Activated naive CD8-positive, alpha-beta T cell treated with anti-CD3 and anti-CD28 coated beads for 36 hours (primary cell): ENCODE data around the gene ATF1. TPM values are rescaled to one million over a fixed set of nuclear protein-coding genes. Genes with fewer than 3 reads are reported as not detected.
"Not testable (repeated sequence)": the region's sequence is repeated elsewhere in the genome, so short reads cannot be mapped to it uniquely, and the experiment has no call there.

Source experiments
- DNase-seq: peaks from one replicate; pipeline ENCODE4 v3.0.0; 2021
- H3K27ac Mint-ChIP-seq: one replicate; pipeline ENCODE4 v1.8.0; 2022; ENCODE audit warnings: mild to moderate bottlenecking, moderate library complexity, mixed read lengths
- H3K27me3 Mint-ChIP-seq: one replicate; pipeline ENCODE4 v1.8.0; 2022; ENCODE audit warnings: mild to moderate bottlenecking, mixed read lengths
- H3K36me3 Mint-ChIP-seq: one replicate; pipeline ENCODE4 v1.8.0; 2021; ENCODE audit warnings: mild to moderate bottlenecking, mixed read lengths
- H3K4me1 Mint-ChIP-seq: one replicate; pipeline ENCODE4 v1.8.0; 2021; ENCODE audit warnings: mixed read lengths
- H3K4me3 Mint-ChIP-seq: one replicate; pipeline ENCODE4 v1.8.0; 2022; ENCODE audit warnings: mild to moderate bottlenecking, moderate library complexity, mixed read lengths
- H3K9me3 Mint-ChIP-seq: one replicate; pipeline ENCODE4 v1.8.0; 2022; ENCODE audit warnings: mixed read lengths
- total RNA-seq, 2 experiments: library from RNA; stranded (reverse); gene quantifications; one replicate each; pipeline ENCODE4 v1.2.3, GENCODE V29; 2021

Gene ATF1
- total RNA-seq, 2 experiments from 2014 or later: 57.4 to 58.5 TPM

- no peak for DNase-seq
- no peak overlapping the region for H3K27ac Mint-ChIP-seq
- H3K36me3 Mint-ChIP-seq: no peaks in the 10 kb centered on the region
- peaks cover 9% of the 10 kb centered on the region for H3K27me3 Mint-ChIP-seq
- H3K4me3 Mint-ChIP-seq: no peak overlapping the region
- H3K9me3 Mint-ChIP-seq: peaks cover 2% of the 10 kb centered on the region
- H3K4me1 Mint-ChIP-seq: no peaks in the 10 kb centered on the region
These were observed 85.1 kb downstream of the ATF1 start for GRCh38 chr12:50848963-50849362.

GRCh38 chr12:50855218-50855617, 91.3 kb downstream of the ATF1 start:
- not testable (repeated sequence) for H3K9me3 Mint-ChIP-seq, H3K27ac Mint-ChIP-seq, H3K4me3 Mint-ChIP-seq, H3K4me1 Mint-ChIP-seq, H3K27me3 Mint-ChIP-seq, H3K36me3 Mint-ChIP-seq, DNase-seq

GRCh38 chr12:50855679-50856078, 91.8 kb downstream of the ATF1 start:
- H3K27me3 Mint-ChIP-seq, H3K9me3 Mint-ChIP-seq, H3K27ac Mint-ChIP-seq, H3K36me3 Mint-ChIP-seq, H3K4me1 Mint-ChIP-seq, DNase-seq, H3K4me3 Mint-ChIP-seq: not testable (repeated sequence)

- Mint-ChIP-seq H3K27ac (no peak overlapping the region), H3K27me3 (no peaks in the 10 kb centered on the region), H3K36me3 (no peaks in the 10 kb centered on the region), H3K9me3 (peaks cover 2% of the 10 kb centered on the region), H3K4me1 (no peaks in the 10 kb centered on the region), H3K4me3 (no peak overlapping the region)
- no peak for DNase-seq
These were observed 95.9 kb downstream of the ATF1 start for GRCh38 chr12:50859621-50860310.

GRCh38 chr12:50862316-50862715, 98.4 kb downstream of the ATF1 start:
- Mint-ChIP-seq H3K4me3 (no peak overlapping the region), H3K27ac (no peak overlapping the region), H3K9me3 (peaks cover 5% of the 10 kb centered on the region)

GRCh38 chr12:50865266-50865665, 101.4 kb downstream of the ATF1 start:
- H3K4me1 Mint-ChIP-seq: peaks cover 20% of the 10 kb centered on the region

More at GRCh38 chr12:50862316-50862715, 98.4 kb downstream of the ATF1 start:
- H3K36me3 Mint-ChIP-seq: peaks cover 10% of the 10 kb centered on the region
- no peak for DNase-seq
- peaks cover 2% of the 10 kb centered on the region for H3K4me1 Mint-ChIP-seq
- no peaks in the 10 kb centered on the region for H3K27me3 Mint-ChIP-seq

GRCh38 chr12:50868881-50869280, 105.0 kb downstream of the ATF1 start:
- Mint-ChIP-seq H3K27ac (peak overlapping the region; percentile 1), H3K4me3 (peak overlapping the region; percentile 1)

More at GRCh38 chr12:50865266-50865665, 101.4 kb downstream of the ATF1 start:
- Mint-ChIP-seq H3K27me3 (no peaks in the 10 kb centered on the region), H3K36me3 (peaks cover 13% of the 10 kb centered on the region), H3K9me3 (peaks cover 14% of the 10 kb centered on the region), H3K27ac (no peak overlapping the region), H3K4me3 (no peak overlapping the region)
- DNase-seq: no peak

More at GRCh38 chr12:50868881-50869280, 105.0 kb downstream of the ATF1 start:
- not testable (repeated sequence) for DNase-seq, H3K27me3 Mint-ChIP-seq
- Mint-ChIP-seq H3K4me1 (peaks cover 20% of the 10 kb centered on the region), H3K36me3 (peaks cover 13% of the 10 kb centered on the region), H3K9me3 (peaks cover 15% of the 10 kb centered on the region)

Other genes starting within 250 kb of the ATF1 start
- not detected for gene TMPRSS12, start 78.8 kb downstream of the ATF1 start, total RNA-seq
- gene HIGD1C, start 188.4 kb downstream of the ATF1 start, total RNA-seq: not detected